Activated B cell treated with CpG ODN at 0.5 μM for 24 hours (primary cell): Measurements from ENCODE around the gene SH2D3C. TPM values are rescaled to one million over a fixed set of nuclear protein-coding genes. Genes with fewer than 3 reads are reported as not detected.

Source experiments
- ATAC-seq: fragments of 200-7000 bp; cut with Tn5 transposase; one replicate; pipeline ENCODE4 v1.10.0; 2021; ENCODE audit warnings: low read depth, mild to moderate bottlenecking, moderate library complexity
- CTCF ChIA-PET: fragments of 350-600 bp; sonication (Branson Sonifier 250); formaldehyde crosslinking; loops from one replicate; lab custom pipeline; 2021; ENCODE audit warnings: antibody characterized with exemption; lab: Charles Lee
- POLR2A ChIA-PET: fragments of 350-600 bp; sonication (Branson Sonifier 250); formaldehyde crosslinking; loops from one replicate; lab custom pipeline; 2021; ENCODE audit warnings: antibody characterized with exemption; lab: Charles Lee
- DNase-seq: peaks from one replicate; pipeline ENCODE4 v3.0.0; 2022
- H3K27ac Mint-ChIP-seq: one replicate; pipeline ENCODE4 v1.8.0; 2020; ENCODE audit warnings: mixed read lengths
- H3K27me3 Mint-ChIP-seq: one replicate; pipeline ENCODE4 v1.8.0; 2021; ENCODE audit warnings: mixed read lengths
- H3K36me3 Mint-ChIP-seq: one replicate; pipeline ENCODE4 v1.8.0; 2021; ENCODE audit warnings: low read depth, mixed read lengths
- H3K4me1 Mint-ChIP-seq: one replicate; pipeline ENCODE4 v1.8.0; 2021; ENCODE audit warnings: mixed read lengths
- H3K4me3 Mint-ChIP-seq: one replicate; pipeline ENCODE4 v1.8.0; 2020; ENCODE audit warnings: mild to moderate bottlenecking, mixed read lengths
- H3K9me3 Mint-ChIP-seq: one replicate; pipeline ENCODE4 v1.8.0; 2020; ENCODE audit warnings: mixed read lengths
- intact Hi-C: fragments of 100-400 bp; cut with micrococcal nuclease; formaldehyde crosslinking; loops from one replicate; pipeline ENCODE4 v1.15.1; 2024
- total RNA-seq: library from RNA; stranded (reverse); gene quantifications from 2 replicates; pipeline ENCODE4 v1.2.3, GENCODE V29; 2022
- TF ChIP-seq, protein P1 (sequence below): fragments of 200-600 bp; IDR thresholded peaks from one replicate; pipeline ENCODE4 v1.8.0; 2022; ENCODE audit warnings: antibody characterized with exemption, mild to moderate bottlenecking

SH2D3C gene
- total RNA-seq, 1 donor from 2014 or later, result 51.8 TPM

DNA sequence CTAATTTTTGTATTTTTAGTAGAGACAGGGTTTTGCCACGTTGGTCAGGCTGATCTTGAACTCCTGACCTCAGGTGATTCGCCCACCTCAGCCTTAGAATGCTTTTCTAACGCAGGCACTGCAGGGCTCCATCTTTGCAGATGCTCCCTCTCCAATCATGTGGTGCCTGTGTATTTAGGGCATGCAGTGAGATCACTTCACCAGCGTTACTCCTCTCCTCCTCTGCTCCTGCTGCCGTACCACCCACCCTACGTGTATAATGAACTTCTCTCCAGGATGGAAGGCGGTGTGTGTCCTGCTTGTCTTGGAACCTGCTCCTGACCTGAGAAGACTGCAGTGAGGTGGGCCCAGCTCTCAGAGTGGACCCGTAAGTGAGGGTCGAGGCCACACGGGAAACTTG is 85.3 kb downstream of the SH2D3C start:
- ATAC-seq, result no peak
- no peaks in the 10 kb centered on the region for H3K36me3 Mint-ChIP-seq
- H3K4me1 Mint-ChIP-seq, result no peaks in the 10 kb centered on the region
- CTCF ChIA-PET, result no interaction called here
- intact Hi-C loops, result no loop called here
- no peak overlapping the region for H3K27ac Mint-ChIP-seq
- no peak for DNase-seq
- no peaks in the 10 kb centered on the region for H3K27me3 Mint-ChIP-seq
- POLR2A ChIA-PET, result no interaction called here
- TF ChIP-seq, protein P1, sequence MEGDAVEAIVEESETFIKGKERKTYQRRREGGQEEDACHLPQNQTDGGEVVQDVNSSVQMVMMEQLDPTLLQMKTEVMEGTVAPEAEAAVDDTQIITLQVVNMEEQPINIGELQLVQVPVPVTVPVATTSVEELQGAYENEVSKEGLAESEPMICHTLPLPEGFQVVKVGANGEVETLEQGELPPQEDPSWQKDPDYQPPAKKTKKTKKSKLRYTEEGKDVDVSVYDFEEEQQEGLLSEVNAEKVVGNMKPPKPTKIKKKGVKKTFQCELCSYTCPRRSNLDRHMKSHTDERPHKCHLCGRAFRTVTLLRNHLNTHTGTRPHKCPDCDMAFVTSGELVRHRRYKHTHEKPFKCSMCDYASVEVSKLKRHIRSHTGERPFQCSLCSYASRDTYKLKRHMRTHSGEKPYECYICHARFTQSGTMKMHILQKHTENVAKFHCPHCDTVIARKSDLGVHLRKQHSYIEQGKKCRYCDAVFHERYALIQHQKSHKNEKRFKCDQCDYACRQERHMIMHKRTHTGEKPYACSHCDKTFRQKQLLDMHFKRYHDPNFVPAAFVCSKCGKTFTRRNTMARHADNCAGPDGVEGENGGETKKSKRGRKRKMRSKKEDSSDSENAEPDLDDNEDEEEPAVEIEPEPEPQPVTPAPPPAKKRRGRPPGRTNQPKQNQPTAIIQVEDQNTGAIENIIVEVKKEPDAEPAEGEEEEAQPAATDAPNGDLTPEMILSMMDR, result no peak
- H3K9me3 Mint-ChIP-seq, result no peaks in the 10 kb centered on the region
- no peak overlapping the region for H3K4me3 Mint-ChIP-seq

DNA sequence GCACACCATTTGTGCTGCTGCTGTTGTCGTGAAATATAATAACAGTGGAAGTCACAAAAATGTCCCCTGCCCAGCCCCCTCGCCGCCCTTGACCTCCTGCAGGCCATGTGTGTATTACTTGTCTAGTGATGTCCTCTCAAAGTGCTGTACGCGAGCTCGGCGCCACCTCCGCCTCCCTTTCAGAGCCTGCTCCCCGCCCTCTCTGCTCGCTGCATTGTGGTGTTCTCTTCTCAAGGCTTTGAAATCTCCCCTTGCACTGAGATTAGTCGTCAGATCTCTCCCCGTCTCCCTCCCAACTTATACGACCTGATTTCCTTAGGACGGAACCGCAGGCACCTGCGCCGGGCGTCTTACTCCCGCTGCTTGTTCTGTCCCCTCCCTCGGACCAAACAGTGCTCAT is 86.4 kb downstream of the SH2D3C start:
- Mint-ChIP-seq H3K4me3 (no peak overlapping the region), H3K4me1 (no peaks in the 10 kb centered on the region), H3K27me3 (no peaks in the 10 kb centered on the region), H3K27ac (no peak overlapping the region), H3K9me3 (no peaks in the 10 kb centered on the region), H3K36me3 (no peaks in the 10 kb centered on the region)
- TF ChIP-seq, protein P1, result no peak
- ATAC-seq, result no peak
- intact Hi-C loops, result no loop called here
- ChIA-PET POLR2A (no interaction called here), CTCF (no interaction called here)
- no peak for DNase-seq

DNA sequence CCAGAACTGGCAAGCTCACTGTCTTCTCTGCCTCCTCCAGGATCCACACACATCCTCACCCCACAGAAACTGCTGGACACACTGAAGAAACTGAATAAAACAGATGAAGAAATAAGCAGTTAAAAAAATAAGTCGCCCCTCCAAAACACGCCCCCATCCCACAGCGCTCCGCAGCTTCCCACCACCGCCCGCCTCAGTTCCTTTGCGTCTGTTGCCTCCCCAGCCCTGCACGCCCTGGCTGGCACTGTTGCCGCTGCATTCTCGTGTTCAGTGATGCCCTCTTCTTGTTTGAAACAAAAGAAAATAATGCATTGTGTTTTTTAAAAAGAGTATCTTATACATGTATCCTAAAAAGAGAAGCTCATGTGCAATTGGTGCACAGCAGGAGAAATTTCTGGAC is 87.7 kb downstream of the SH2D3C start:
- no peaks in the 10 kb centered on the region for H3K9me3 Mint-ChIP-seq
- POLR2A ChIA-PET, result no interaction called here
- CTCF ChIA-PET, result interaction anchor here (0.7 kb wide), 1 partner anchor 178 kb away, joined by 3 read pairs; no protein-coding TSS in a partner anchor
- no peaks in the 10 kb centered on the region for H3K4me1 Mint-ChIP-seq
- ATAC-seq, result no peak
- no peak for DNase-seq
- H3K27ac Mint-ChIP-seq, result no peak overlapping the region
- intact Hi-C loops, result no loop called here
- H3K27me3 Mint-ChIP-seq, result no peaks in the 10 kb centered on the region
- no peak overlapping the region for H3K4me3 Mint-ChIP-seq
- H3K36me3 Mint-ChIP-seq, result no peaks in the 10 kb centered on the region
- TF ChIP-seq, protein P1, result no peak

DNA sequence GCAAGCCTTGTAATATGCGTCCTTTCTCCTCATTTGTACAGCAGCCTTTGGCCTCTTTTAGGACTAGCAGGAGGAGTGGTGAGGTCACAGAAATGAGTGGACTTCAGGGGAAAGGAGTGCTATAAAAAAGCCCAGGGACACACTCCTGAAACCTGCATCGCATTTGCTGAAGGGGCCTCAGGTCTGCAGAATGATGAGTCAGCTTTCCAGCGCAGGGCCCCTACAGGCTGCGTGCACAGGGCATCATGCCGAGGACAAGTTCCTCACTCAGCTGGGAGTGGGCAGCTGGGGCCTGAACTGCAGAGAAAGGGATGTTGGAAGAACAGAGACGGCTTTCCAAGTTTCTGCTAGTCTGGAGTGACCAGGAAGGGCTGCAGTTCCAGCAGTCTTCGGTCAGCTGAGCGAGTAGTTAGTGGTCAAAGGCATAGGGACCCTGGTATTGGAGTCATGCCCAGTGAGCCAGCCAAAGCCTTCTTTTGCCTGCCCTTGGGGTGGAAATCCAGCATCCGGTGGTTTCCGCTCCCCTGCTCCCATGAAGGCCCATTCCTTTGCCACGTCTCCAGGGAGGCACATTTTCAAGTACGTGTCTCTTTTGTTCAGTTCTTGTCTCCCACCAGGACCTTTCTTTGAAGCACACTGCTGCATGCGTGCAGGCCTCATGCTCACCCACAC is 89.0 kb downstream of the SH2D3C start:
- Mint-ChIP-seq H3K36me3 (no peaks in the 10 kb centered on the region), H3K27ac (no peak overlapping the region), H3K27me3 (no peaks in the 10 kb centered on the region), H3K9me3 (no peaks in the 10 kb centered on the region), H3K4me3 (no peak overlapping the region), H3K4me1 (no peaks in the 10 kb centered on the region)
- DNase-seq (no peak), ATAC-seq (no peak)
- TF ChIP-seq, protein P1, result no peak
- intact Hi-C loops, result no loop called here
- CTCF ChIA-PET, result no interaction called here
- POLR2A ChIA-PET, result interaction anchor here (1.4 kb wide), 1 partner anchor 8 kb away, joined by 3 read pairs; no protein-coding TSS in a partner anchor

Other genes starting within 250 kb of the SH2D3C start
- gene STXBP1, start 166.4 kb downstream of the SH2D3C start, total RNA-seq, result 0.20 and 0.73 TPM in 2 replicates
- gene CFAP157, start 71.7 kb downstream of the SH2D3C start, total RNA-seq, result not detected in 2 replicates
- 12.7 and 13.8 TPM in 2 replicates for gene PTRH1, start 63.0 kb downstream of the SH2D3C start, total RNA-seq
- gene TTC16, start 62.6 kb downstream of the SH2D3C start, total RNA-seq, result not detected in 2 replicates
- 13.8 and 15.1 TPM in 2 replicates for gene TOR2A, start 43.4 kb downstream of the SH2D3C start, total RNA-seq
- gene CDK9, start 7.4 kb upstream of the SH2D3C start, total RNA-seq, result 132 and 137 TPM in 2 replicates
- gene FPGS, start 24.2 kb upstream of the SH2D3C start, total RNA-seq, result 105 and 135 TPM in 2 replicates
- gene ENG, start 76.0 kb upstream of the SH2D3C start, total RNA-seq, result 4.8 and 6.1 TPM in 2 replicates
- gene AK1, start 99.0 kb upstream of the SH2D3C start, total RNA-seq, result 6.9 and 8.1 TPM in 2 replicates
- gene ST6GALNAC6, start 120.9 kb upstream of the SH2D3C start, total RNA-seq, result 39.9 and 47.5 TPM in 2 replicates
- gene ST6GALNAC4, start 138.4 kb upstream of the SH2D3C start, total RNA-seq, result 71.3 and 85.4 TPM in 2 replicates
- gene PIP5KL1, start 152.1 kb upstream of the SH2D3C start, total RNA-seq, result 1.7 and 1.8 TPM in 2 replicates
- gene DPM2, start 159.2 kb upstream of the SH2D3C start, total RNA-seq, result 41.4 and 50.6 TPM in 2 replicates
- gene EEIG1, start 202.3 kb upstream of the SH2D3C start, total RNA-seq, result 65.8 and 88.1 TPM in 2 replicates